ENCODE results near the gene PCSK1N. TPM values are rescaled to one million over a fixed set of nuclear protein-coding genes. Genes with fewer than 3 reads are reported as not detected.

The PCSK1N gene
- total RNA-seq, 3 donors from 2014 or later (not counting 1 experiment from before 2014, with no cell fraction given): 0.35 to 0.89 TPM; not detected in 1

DNA sequence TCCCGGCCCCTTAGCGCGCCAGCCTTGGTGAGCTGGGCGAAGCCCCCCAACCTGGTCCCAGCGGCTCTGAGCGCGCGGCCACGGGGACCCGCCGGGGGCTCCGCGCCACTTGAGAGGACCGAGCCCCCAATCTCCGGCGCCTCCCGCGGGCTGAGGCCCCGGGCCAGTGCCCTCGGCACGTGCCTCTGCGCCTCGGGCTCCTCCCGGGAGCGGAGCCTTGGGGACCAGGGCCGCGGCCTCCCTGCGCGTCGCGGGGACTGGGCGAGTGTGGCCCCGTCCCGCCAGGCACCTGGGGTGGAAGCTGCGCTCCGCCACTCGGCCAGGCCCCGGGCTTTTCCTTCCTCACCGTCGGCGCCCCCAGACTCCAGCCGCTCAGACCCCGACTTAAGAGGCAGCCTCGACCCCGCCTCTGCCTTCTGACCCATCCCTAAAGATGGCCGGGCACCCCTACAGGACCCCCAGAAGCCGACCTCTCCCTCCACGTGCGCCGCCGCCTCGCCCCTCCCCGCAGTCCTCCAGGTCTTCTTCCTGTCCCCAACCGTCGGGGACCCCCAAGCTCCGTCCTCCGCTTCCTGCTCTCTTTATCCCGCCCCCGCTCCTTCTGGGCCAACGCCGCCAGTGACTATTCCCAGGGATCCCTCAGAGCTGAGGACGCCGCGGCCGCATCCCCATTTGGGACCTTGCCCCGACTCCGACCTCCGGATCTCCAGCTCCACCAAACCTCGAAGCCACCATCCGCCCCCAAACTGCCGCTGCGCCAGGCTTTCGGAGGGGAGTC lies 8.3 kb downstream of the PCSK1N start:
- H3K27me3 ChIP-seq (ENCODE audit: control insufficient read depth, insufficient read depth, low read length): peaks cover 6% of the 10 kb centered on the region
- peaks cover 9% of the 10 kb centered on the region for H3K4me1 ChIP-seq (ENCODE audit: control insufficient read depth, insufficient read depth, low read length)
- Mint-ChIP-seq H3K4me1 (peaks cover 0 to 5% of the 10 kb centered on the region in 2 donors), H3K36me3 (no peaks in the 10 kb centered on the region), H3K9me3 (no peaks in the 10 kb centered on the region), H3K27me3 (ENCODE audit: low read depth in 2 of 2) (peaks cover 21 to 29% of the 10 kb centered on the region in 2 donors), H3K4me3 (peak overlapping the region; percentile 68), H3K27ac (no peak overlapping the region)
- H3K36me3 ChIP-seq (ENCODE audit: control insufficient read depth, insufficient read depth, low read length): peaks cover 2% of the 10 kb centered on the region
- no peaks in the 10 kb centered on the region for H3K9me3 ChIP-seq (ENCODE audit: control insufficient read depth, insufficient read depth, low read length)
- intact Hi-C loops (cut with micrococcal nuclease): no loop called here
- 22% methylated on average over 73 of the region's 73 CpGs for WGBS (ENCODE audit: insufficient coverage)
- ATAC-seq: peak in 1 of 3 donors; percentile 7
- H3K27ac ChIP-seq (ENCODE audit: low read length): no peak overlapping the region
- no peak overlapping the region for H3K4me3 ChIP-seq (ENCODE audit: low read length)
- TF ChIP-seq, protein P1, sequence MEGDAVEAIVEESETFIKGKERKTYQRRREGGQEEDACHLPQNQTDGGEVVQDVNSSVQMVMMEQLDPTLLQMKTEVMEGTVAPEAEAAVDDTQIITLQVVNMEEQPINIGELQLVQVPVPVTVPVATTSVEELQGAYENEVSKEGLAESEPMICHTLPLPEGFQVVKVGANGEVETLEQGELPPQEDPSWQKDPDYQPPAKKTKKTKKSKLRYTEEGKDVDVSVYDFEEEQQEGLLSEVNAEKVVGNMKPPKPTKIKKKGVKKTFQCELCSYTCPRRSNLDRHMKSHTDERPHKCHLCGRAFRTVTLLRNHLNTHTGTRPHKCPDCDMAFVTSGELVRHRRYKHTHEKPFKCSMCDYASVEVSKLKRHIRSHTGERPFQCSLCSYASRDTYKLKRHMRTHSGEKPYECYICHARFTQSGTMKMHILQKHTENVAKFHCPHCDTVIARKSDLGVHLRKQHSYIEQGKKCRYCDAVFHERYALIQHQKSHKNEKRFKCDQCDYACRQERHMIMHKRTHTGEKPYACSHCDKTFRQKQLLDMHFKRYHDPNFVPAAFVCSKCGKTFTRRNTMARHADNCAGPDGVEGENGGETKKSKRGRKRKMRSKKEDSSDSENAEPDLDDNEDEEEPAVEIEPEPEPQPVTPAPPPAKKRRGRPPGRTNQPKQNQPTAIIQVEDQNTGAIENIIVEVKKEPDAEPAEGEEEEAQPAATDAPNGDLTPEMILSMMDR (IDR thresholded peaks at IDR 0.05): no peak
- no peak for DNase-seq

DNA sequence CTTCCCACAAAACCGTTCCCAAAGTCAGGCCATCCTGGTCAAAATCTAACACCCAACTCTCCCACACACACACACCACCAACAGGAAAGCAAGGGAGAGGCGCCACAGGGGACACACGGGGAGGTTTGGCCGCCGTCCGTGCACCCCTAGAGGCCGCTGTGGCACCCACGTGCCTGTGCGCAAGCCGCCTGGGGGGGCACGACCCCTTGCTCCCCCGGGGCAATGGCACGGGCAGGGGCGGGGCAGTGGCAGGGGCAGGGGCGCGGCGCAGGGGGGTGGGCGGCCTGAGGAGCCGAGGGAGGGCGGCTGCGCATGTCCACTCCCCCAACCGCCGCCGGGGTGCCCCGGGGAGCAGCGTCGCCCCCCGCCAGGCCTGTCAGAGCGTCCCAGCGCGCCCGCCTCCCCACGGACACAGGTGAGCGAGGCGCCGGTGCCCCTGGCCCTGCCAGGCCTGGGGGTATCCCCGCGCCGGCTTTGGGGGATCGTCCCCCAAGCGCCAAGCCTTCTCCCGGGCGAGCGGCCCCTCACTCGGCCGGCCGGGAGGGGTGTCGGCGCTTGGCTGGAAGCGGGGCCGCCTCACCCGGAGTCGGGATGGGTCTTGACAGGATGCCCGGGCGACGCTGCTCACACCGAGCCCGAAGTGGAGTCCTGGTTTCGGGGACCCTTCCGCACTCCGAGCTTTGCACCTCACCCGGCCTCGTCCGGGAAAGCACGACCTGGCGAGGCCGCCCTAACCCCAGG lies 9.1 kb downstream of the PCSK1N start, which contains the start of gene ERAS:
Gene ERAS, plus strand, starts transcription at position 379 of the 741 bp plus-strand sequence. CDS start 2,611 bp downstream, outside the sequence.
- Histone ChIP-seq H3K27ac (ENCODE audit: low read length) (no peak within 1 kb of the TSS), H3K9me3 (ENCODE audit: control insufficient read depth, insufficient read depth, low read length) (no peaks in the 10 kb centered on the region), H3K4me1 (ENCODE audit: control insufficient read depth, insufficient read depth, low read length) (peaks cover 9% of the 10 kb centered on the region), H3K27me3 (ENCODE audit: control insufficient read depth, insufficient read depth, low read length) (peaks cover 6% of the 10 kb centered on the region), H3K4me3 (ENCODE audit: low read length) (no peak within 1 kb of the TSS), H3K36me3 (ENCODE audit: control insufficient read depth, insufficient read depth, low read length) (peaks cover 2% of the 10 kb centered on the region)
- ATAC-seq (peak; percentile 48 to 64 (median 49)), DNase-seq (peak in 1 of 2 donors; percentile 43)
- Mint-ChIP-seq H3K9me3 (no peaks in the 10 kb centered on the region), H3K36me3 (no peaks in the 10 kb centered on the region), H3K27ac (no peak within 1 kb of the TSS), H3K27me3 (ENCODE audit: low read depth in 2 of 2) (peaks cover 21 to 29% of the 10 kb centered on the region in 2 donors), H3K4me1 (peaks cover 0 to 5% of the 10 kb centered on the region in 2 donors), H3K4me3 (peak within 1 kb of the TSS; percentile 68)
- TF ChIP-seq, protein P1 (IDR thresholded peaks at IDR 0.05): no peak
- intact Hi-C loops (cut with micrococcal nuclease): no loop called here
- 26% methylated on average over 67 of the region's 67 CpGs for WGBS (ENCODE audit: insufficient coverage)

DNA sequence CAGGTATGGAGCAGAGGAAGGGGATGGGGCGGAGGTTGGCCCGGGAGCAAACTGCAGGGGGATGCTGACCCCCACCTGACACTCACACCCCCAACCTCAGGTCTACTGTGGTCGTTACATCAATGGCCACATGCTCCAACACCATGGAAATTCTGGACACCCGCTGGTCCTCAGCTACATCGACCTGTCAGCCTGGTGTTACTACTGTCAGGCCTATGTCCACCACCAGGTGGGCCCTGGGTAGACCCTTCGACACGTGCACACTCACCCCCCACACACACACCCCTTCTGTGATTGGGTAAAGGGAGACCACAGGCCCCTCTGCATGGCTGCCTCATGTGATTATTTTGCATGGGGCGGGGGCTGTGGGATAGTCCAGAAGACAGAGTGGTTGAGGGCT lies 11.3 kb downstream of the PCSK1N start:
- no peak overlapping the region for H3K27ac ChIP-seq (ENCODE audit: low read length)
- peaks cover 12 to 14% of the 10 kb centered on the region in 2 donors for H3K27me3 Mint-ChIP-seq (ENCODE audit: low read depth in 2 of 2)
- TF ChIP-seq, protein P1 (IDR thresholded peaks at IDR 0.05): no peak
- H3K4me3 ChIP-seq (ENCODE audit: low read length): no peak overlapping the region
- WGBS (ENCODE audit: insufficient coverage): 100% methylated on average over 3 of the region's 8 CpGs
- H3K36me3 ChIP-seq (ENCODE audit: control insufficient read depth, insufficient read depth, low read length): peaks cover 2% of the 10 kb centered on the region
- ATAC-seq (no peak), DNase-seq (no peak)
- H3K4me1 ChIP-seq (ENCODE audit: control insufficient read depth, insufficient read depth, low read length): peaks cover 9% of the 10 kb centered on the region
- no peaks in the 10 kb centered on the region for H3K9me3 Mint-ChIP-seq
- peaks cover 6% of the 10 kb centered on the region for H3K27me3 ChIP-seq (ENCODE audit: control insufficient read depth, insufficient read depth, low read length)
- no peak overlapping the region for H3K27ac Mint-ChIP-seq
- no peak overlapping the region for H3K4me3 Mint-ChIP-seq
- no peaks in the 10 kb centered on the region for H3K9me3 ChIP-seq (ENCODE audit: control insufficient read depth, insufficient read depth, low read length)
- peaks cover 0 to 10% of the 10 kb centered on the region in 2 donors for H3K4me1 Mint-ChIP-seq
- no peaks in the 10 kb centered on the region for H3K36me3 Mint-ChIP-seq
- intact Hi-C loops (cut with micrococcal nuclease): no loop called here
